DOHH2 (cell line): Measurements from ENCODE around the gene ZNF747.

Experiments
- H3F3A ChIP-seq: fragments of 200-600 bp; sonication (generic), shearing (Covaris generic); 2 replicates; pipeline ENCODE4 v1.6.0; 2016; ENCODE audit warnings: antibody characterized with exemption, mild to moderate bottlenecking; ENCODE audit not compliant: control insufficient read depth, insufficient read depth
- H3K27ac ChIP-seq: fragments of 200-600 bp; sonication (generic); 2 replicates; pipeline ENCODE4 v1.5.1; 2014; ENCODE audit warnings: low read depth, mild to moderate bottlenecking, low read length, moderate library complexity
- H3K27me3 ChIP-seq: fragments of 200-600 bp; sonication (generic); 2 replicates; pipeline ENCODE4 v1.6.1; 2014; ENCODE audit warnings: mild to moderate bottlenecking, low read length, mixed read lengths; ENCODE audit not compliant: control insufficient read depth
- H3K36me3 ChIP-seq: fragments of 200-600 bp; sonication (generic); 2 replicates; pipeline ENCODE4 v1.6.1; 2014; ENCODE audit warnings: mild to moderate bottlenecking, low read length, moderate library complexity, mixed read lengths; ENCODE audit not compliant: control insufficient read depth
- H3K4me1 ChIP-seq: fragments of 200-600 bp; sonication (generic); 2 replicates; pipeline ENCODE4 v1.6.1; 2014; ENCODE audit warnings: mild to moderate bottlenecking, low read length, mixed read lengths; ENCODE audit not compliant: control insufficient read depth
- H3K4me2 ChIP-seq: fragments of 200-600 bp; sonication (generic); 2 replicates; pipeline ENCODE4 v1.6.0; 2014; ENCODE audit warnings: mild to moderate bottlenecking, low read length, moderate library complexity
- H3K4me3 ChIP-seq: fragments of 200-600 bp; sonication (generic); 2 replicates; pipeline ENCODE4 v1.5.1; 2014; ENCODE audit warnings: mild to moderate bottlenecking, low read length, mixed read lengths
- H3K79me2 ChIP-seq: fragments of 200-600 bp; sonication (generic); 2 replicates; pipeline ENCODE4 v1.6.1; 2014; ENCODE audit warnings: mild to moderate bottlenecking, low read length, mixed read lengths; ENCODE audit not compliant: control insufficient read depth
- H3K9me2 ChIP-seq: fragments of 200-600 bp; sonication (generic); replicated peaks from 2 replicates; pipeline ENCODE4 v1.6.1; 2014; ENCODE audit warnings: mild to moderate bottlenecking, low read length, mixed read lengths; ENCODE audit not compliant: control insufficient read depth
- H3K9me3 ChIP-seq: fragments of 200-600 bp; sonication (generic); 2 replicates; pipeline ENCODE4 v1.6.1; 2014; ENCODE audit warnings: antibody characterized with exemption, low read length, mixed read lengths; ENCODE audit not compliant: control insufficient read depth, insufficient read depth
- H4K20me1 ChIP-seq: fragments of 200-600 bp; sonication (generic); 2 replicates; pipeline ENCODE4 v1.6.0; 2014; ENCODE audit warnings: low read depth, mild to moderate bottlenecking, antibody characterized with exemption, low read length, moderate library complexity; ENCODE audit not compliant: control insufficient read depth, insufficient read depth
- EZH2phosphoT487 ChIP-seq: fragments of 200-600 bp; sonication (generic); IDR thresholded peaks from 2 replicates; pipeline ENCODE4 v1.6.1; 2017; ENCODE audit warnings: borderline replicate concordance, mild to moderate bottlenecking, antibody characterized with exemption, low read length, moderate library complexity, mixed read lengths
- TF ChIP-seq, protein P1 (sequence below): fragments of 200-600 bp; sonication (generic); IDR thresholded peaks from one replicate; pipeline ENCODE4 v1.5.1; 2014; ENCODE audit warnings: antibody characterized with exemption, mild to moderate bottlenecking, low read depth, low read length; ENCODE audit not compliant: poor library complexity, severe bottlenecking

ZNF747 gene

DNA sequence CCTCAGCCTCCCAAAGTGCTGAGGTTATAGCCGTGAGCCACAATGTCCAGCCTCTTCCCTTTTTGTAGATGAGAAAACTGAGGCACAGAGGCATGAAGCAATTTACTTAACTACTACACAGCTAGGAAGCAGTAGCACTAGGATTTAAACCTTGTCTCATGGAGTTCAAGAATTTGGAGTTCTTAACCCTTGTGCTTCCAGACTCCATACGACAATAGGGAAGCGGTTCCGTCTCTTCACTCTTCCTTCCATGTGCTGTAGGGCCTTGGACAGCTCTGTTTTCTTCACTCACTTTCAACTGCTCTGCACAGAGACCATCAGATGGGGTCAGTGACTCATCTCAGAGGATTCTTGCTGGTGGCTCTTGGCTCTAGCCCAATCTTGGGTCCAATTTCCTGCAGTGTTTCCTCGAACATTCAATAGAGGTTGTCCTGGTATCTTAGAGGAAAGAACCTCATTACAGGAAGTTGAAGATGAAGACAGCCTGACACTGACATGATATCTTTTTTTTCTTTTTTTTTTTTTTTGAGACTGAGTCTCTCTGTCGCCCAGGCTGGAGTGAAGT is 42.8 kb downstream of the ZNF747 start:
- no peaks in the 10 kb centered on the region for H4K20me1 ChIP-seq
- H3K36me3 ChIP-seq, result peaks cover 83% of the 10 kb centered on the region
- no peaks in the 10 kb centered on the region for H3K4me1 ChIP-seq
- H3K27me3 ChIP-seq, result no peaks in the 10 kb centered on the region
- TF ChIP-seq, protein P1, sequence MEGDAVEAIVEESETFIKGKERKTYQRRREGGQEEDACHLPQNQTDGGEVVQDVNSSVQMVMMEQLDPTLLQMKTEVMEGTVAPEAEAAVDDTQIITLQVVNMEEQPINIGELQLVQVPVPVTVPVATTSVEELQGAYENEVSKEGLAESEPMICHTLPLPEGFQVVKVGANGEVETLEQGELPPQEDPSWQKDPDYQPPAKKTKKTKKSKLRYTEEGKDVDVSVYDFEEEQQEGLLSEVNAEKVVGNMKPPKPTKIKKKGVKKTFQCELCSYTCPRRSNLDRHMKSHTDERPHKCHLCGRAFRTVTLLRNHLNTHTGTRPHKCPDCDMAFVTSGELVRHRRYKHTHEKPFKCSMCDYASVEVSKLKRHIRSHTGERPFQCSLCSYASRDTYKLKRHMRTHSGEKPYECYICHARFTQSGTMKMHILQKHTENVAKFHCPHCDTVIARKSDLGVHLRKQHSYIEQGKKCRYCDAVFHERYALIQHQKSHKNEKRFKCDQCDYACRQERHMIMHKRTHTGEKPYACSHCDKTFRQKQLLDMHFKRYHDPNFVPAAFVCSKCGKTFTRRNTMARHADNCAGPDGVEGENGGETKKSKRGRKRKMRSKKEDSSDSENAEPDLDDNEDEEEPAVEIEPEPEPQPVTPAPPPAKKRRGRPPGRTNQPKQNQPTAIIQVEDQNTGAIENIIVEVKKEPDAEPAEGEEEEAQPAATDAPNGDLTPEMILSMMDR, result no peak
- TF ChIP-seq EZH2phosphoT487, result no peak
- H3K9me2 ChIP-seq, result no peaks in the 10 kb centered on the region
- H3K4me2 ChIP-seq, result no peak overlapping the region
- H3F3A ChIP-seq, result peaks cover 5% of the 10 kb centered on the region; the same call in 1 of the 2 replicates
- H3K4me3 ChIP-seq, result no peak overlapping the region
- 0 out of 2 replicates have a peak, but pooled peaks cover 4% of the 10 kb centered on the region for H3K79me2 ChIP-seq
- no peaks in the 10 kb centered on the region for H3K9me3 ChIP-seq
- H3K27ac ChIP-seq, result no peak overlapping the region

DNA sequence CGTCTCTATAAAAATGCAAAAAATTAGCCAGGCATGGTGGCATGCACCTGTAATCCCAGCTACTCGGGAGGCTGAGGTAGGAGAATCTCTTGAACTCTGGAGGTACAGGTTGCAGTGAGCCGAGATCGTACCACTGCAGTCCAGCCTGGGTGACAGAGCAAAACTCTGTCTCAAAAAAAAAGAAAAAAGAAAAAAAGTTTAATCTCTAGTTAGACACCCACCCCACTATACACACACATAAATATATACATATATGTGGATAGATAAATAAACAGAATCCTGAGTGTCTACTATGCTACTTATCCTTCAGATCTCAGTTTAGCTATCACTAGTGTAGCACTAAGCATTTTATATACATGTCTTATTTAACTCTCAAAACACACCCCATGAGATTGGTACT is 43.4 kb downstream of the ZNF747 start:
- Histone ChIP-seq H3K4me1 (no peaks in the 10 kb centered on the region), H3K4me3 (no peak overlapping the region), H3K9me3 (no peaks in the 10 kb centered on the region), H3K36me3 (peaks cover 83% of the 10 kb centered on the region), H4K20me1 (no peaks in the 10 kb centered on the region), H3K79me2 (peaks cover 4% of the 10 kb centered on the region; the same call in 1 of the 2 replicates), H3K27me3 (no peaks in the 10 kb centered on the region), H3K4me2 (no peak overlapping the region), H3K9me2 (no peaks in the 10 kb centered on the region), H3K27ac (no peak overlapping the region), H3F3A (peaks cover 5% of the 10 kb centered on the region; the same call in 1 of the 2 replicates)
- no peak for TF ChIP-seq EZH2phosphoT487
- TF ChIP-seq, protein P1, result no peak

DNA sequence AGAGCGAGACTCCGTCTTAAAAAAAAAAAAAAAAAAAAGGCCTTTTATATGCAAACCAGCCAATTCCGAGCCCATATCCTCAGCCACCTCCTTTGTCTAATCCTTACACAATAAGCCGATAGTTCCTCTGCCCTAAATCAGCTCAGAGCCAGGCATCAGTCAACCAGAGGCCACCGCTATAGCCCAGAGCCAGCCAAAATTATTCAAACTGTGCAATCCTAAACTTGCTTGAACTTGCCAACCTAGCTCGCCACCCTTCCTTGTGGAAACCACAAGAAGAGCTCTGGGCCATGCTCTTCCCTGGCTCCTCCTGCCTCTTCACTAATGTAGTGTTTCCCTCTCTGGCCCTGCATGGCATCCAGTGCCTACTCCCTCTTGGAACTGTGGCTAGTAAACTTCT is 44.4 kb downstream of the ZNF747 start:
- Histone ChIP-seq H3K79me2 (peaks cover 4% of the 10 kb centered on the region; the same call in 1 of the 2 replicates), H3K4me3 (no peak overlapping the region), H3K9me3 (no peaks in the 10 kb centered on the region), H4K20me1 (no peaks in the 10 kb centered on the region), H3K4me1 (no peaks in the 10 kb centered on the region), H3K27me3 (no peaks in the 10 kb centered on the region), H3K4me2 (no peak overlapping the region), H3K27ac (no peak overlapping the region), H3K9me2 (no peaks in the 10 kb centered on the region), H3F3A (peaks cover 5% of the 10 kb centered on the region; the same call in 1 of the 2 replicates), H3K36me3 (peaks cover 86% of the 10 kb centered on the region)
- no peak for TF ChIP-seq EZH2phosphoT487
- TF ChIP-seq, protein P1, result no peak
